CD4-positive, CD25-positive, alpha-beta regulatory T cell (primary cell): ENCODE results near the gene INO80. TPM values are rescaled to one million over a fixed set of nuclear protein-coding genes. Genes with fewer than 3 reads are reported as not detected.

Experiments
- ATAC-seq, 2 donors: fragments of 150-1000 bp; cut with Tn5 transposase; one replicate each; pipeline ENCODE4 v1.10.0; 2021; ENCODE audit warnings: low read depth in 2 of 2, moderate number of reproducible peaks in 2 of 2, moderate library complexity in 1 of 2
- DNase-seq, 3 donors: peaks; one replicate each; pipeline versions ENCODE4 v3.0.0 to v3.0.0-alpha.2; 2012 to 2022; ENCODE audit warnings: mixed read lengths in 1 of 3
- H3K27ac ChIP-seq: one replicate; pipeline ENCODE4 v1.7.0; 2013; ENCODE audit warnings: mild to moderate bottlenecking, low read length; ENCODE audit not compliant: insufficient read depth, poor library complexity, severe bottlenecking
- H3K27me3 ChIP-seq: one replicate; pipeline ENCODE4 v1.7.0; 2013; ENCODE audit warnings: low read length; ENCODE audit not compliant: control insufficient read depth, insufficient read depth
- H3K36me3 ChIP-seq: one replicate; pipeline ENCODE4 v1.7.0; 2013; ENCODE audit warnings: mild to moderate bottlenecking, low read length, moderate library complexity; ENCODE audit not compliant: control insufficient read depth, insufficient read depth
- H3K4me1 ChIP-seq: 2 replicates; pipeline ENCODE4 v1.7.0; 2013; ENCODE audit warnings: mild to moderate bottlenecking, low read length; ENCODE audit not compliant: insufficient read depth, control insufficient read depth, poor library complexity, severe bottlenecking
- H3K4me3 ChIP-seq: one replicate; pipeline ENCODE4 v1.7.0; 2013; ENCODE audit warnings: low read depth, mild to moderate bottlenecking, low read length, moderate library complexity
- H3K9me3 ChIP-seq, 2 experiments: 1 replicate in 1 of 2; 2 replicates in 1 of 2; pipeline ENCODE4 v1.7.0; 2013; ENCODE audit warnings: low read length in 2 of 2, mild to moderate bottlenecking in 1 of 2, moderate library complexity in 1 of 2; ENCODE audit not compliant: control insufficient read depth in 2 of 2
- H3K27ac Mint-ChIP-seq, 3 donors: one replicate each; pipeline ENCODE4 v1.8.0; 2020 to 2022; ENCODE audit warnings: mild to moderate bottlenecking in 3 of 3, mixed read lengths in 3 of 3, moderate library complexity in 2 of 3
- H3K27me3 Mint-ChIP-seq: one replicate; pipeline ENCODE4 v1.8.0; 2022; ENCODE audit warnings: mild to moderate bottlenecking, mixed read lengths
- H3K36me3 Mint-ChIP-seq: one replicate; pipeline ENCODE4 v1.8.0; 2020; ENCODE audit warnings: mixed read lengths
- H3K4me1 Mint-ChIP-seq, 4 donors: one replicate each; pipeline ENCODE4 v1.8.0; 2020 to 2022; ENCODE audit warnings: mixed read lengths in 4 of 4, mild to moderate bottlenecking in 1 of 4
- H3K4me3 Mint-ChIP-seq, 4 donors: one replicate each; pipeline ENCODE4 v1.8.0; 2020 to 2022; ENCODE audit warnings: mild to moderate bottlenecking in 4 of 4, mixed read lengths in 4 of 4, moderate library complexity in 3 of 4
- H3K9me3 Mint-ChIP-seq, 7 donors: one replicate each; pipeline ENCODE4 v1.8.0; 2020 to 2022; ENCODE audit warnings: mixed read lengths in 7 of 7, mild to moderate bottlenecking in 3 of 7, moderate library complexity in 2 of 7
- polyA plus RNA-seq, 4 donors: library from polyadenylated mRNA; unstranded; fragments of 300-500 nt; fragmentation: Illumina TruSeq; gene quantifications; one replicate each; pipeline ENCODE4 v1.2.3, GENCODE V29; 2021
- total RNA-seq: library from RNA; stranded (reverse); gene quantifications from one replicate; pipeline ENCODE4 v1.2.3, GENCODE V29; 2022

INO80 gene
- total and polyA plus RNA-seq, 5 donors from 2014 or later: 3.0 to 36.1 (median 3.8) TPM

- ATAC-seq (no peak), DNase-seq (no peak)
- peaks cover 0 to 22% (median 15%) of the 10 kb centered on the region in 4 donors for H3K4me1 Mint-ChIP-seq
- peaks cover 31% of the 10 kb centered on the region for H3K27me3 Mint-ChIP-seq
- Histone ChIP-seq H3K27ac (peak overlapping the region; percentile 57), H3K4me3 (peak overlapping the region; percentile 57), H3K9me3 (no peaks in the 10 kb centered on the region), H3K27me3 (no peaks in the 10 kb centered on the region), H3K4me1 (peaks cover 15% of the 10 kb centered on the region), H3K36me3 (no peaks in the 10 kb centered on the region)
- H3K9me3 Mint-ChIP-seq: no peaks in the 10 kb centered on the region
- peak overlapping the region in 1 of 3 donors; percentile 55 for H3K27ac Mint-ChIP-seq
- no peaks in the 10 kb centered on the region for H3K36me3 Mint-ChIP-seq
- peak overlapping the region; percentile 75 to 91 (median 84) for H3K4me3 Mint-ChIP-seq
Measured at GRCh38 chr15:40952301-40952900, 163.7 kb downstream of the INO80 start.

- Mint-ChIP-seq H3K4me3 (peak overlapping the region in 3 of 4 donors; percentile 69 to 82 (median 80)), H3K4me1 (peaks cover 0 to 22% (median 15%) of the 10 kb centered on the region in 4 donors), H3K27ac (no peak overlapping the region), H3K36me3 (no peaks in the 10 kb centered on the region), H3K27me3 (peaks cover 33% of the 10 kb centered on the region), H3K9me3 (no peaks in the 10 kb centered on the region)
- Histone ChIP-seq H3K4me3 (no peak overlapping the region), H3K4me1 (peaks cover 15% of the 10 kb centered on the region), H3K27ac (no peak overlapping the region), H3K27me3 (no peaks in the 10 kb centered on the region), H3K9me3 (no peaks in the 10 kb centered on the region), H3K36me3 (no peaks in the 10 kb centered on the region)
- no peak for ATAC-seq
- DNase-seq: no peak
Measured at GRCh38 chr15:40951764-40952163, 164.3 kb downstream of the INO80 start.

- H3K27me3 Mint-ChIP-seq: peaks cover 30% of the 10 kb centered on the region
Measured at GRCh38 chr15:40949756-40950207, 166.3 kb downstream of the INO80 start.

GRCh38 chr15:40948706-40949473, 167.2 kb downstream of the INO80 start:
- ATAC-seq (no peak), DNase-seq (no peak)
- peaks cover 0 to 24% (median 14%) of the 10 kb centered on the region in 4 donors for H3K4me1 Mint-ChIP-seq
- H3K4me3 Mint-ChIP-seq: peak overlapping the region in 1 of 4 donors; percentile 33
- H3K9me3 ChIP-seq: no peaks in the 10 kb centered on the region
- H3K27ac Mint-ChIP-seq: no peak overlapping the region
- H3K9me3 Mint-ChIP-seq: no peaks in the 10 kb centered on the region
- peaks cover 12% of the 10 kb centered on the region for H3K4me1 ChIP-seq
- H3K4me3 ChIP-seq: no peak overlapping the region
- peaks cover 24% of the 10 kb centered on the region for H3K27me3 Mint-ChIP-seq
- no peaks in the 10 kb centered on the region for H3K36me3 ChIP-seq
- H3K27ac ChIP-seq: no peak overlapping the region
- no peaks in the 10 kb centered on the region for H3K36me3 Mint-ChIP-seq
- H3K27me3 ChIP-seq: no peaks in the 10 kb centered on the region

More at GRCh38 chr15:40949756-40950207, 166.3 kb downstream of the INO80 start:
- no peak overlapping the region for H3K27ac Mint-ChIP-seq
- no peaks in the 10 kb centered on the region for H3K36me3 Mint-ChIP-seq
- Histone ChIP-seq H3K9me3 (no peaks in the 10 kb centered on the region), H3K27me3 (no peaks in the 10 kb centered on the region), H3K27ac (no peak overlapping the region), H3K4me1 (peaks cover 15% of the 10 kb centered on the region), H3K36me3 (no peaks in the 10 kb centered on the region), H3K4me3 (no peak overlapping the region)
- DNase-seq (no peak), ATAC-seq (no peak)
- no peaks in the 10 kb centered on the region for H3K9me3 Mint-ChIP-seq
- H3K4me1 Mint-ChIP-seq: peaks cover 0 to 26% (median 19%) of the 10 kb centered on the region in 4 donors
- peak overlapping the region in 1 of 4 donors; percentile 1 for H3K4me3 Mint-ChIP-seq

DNA sequence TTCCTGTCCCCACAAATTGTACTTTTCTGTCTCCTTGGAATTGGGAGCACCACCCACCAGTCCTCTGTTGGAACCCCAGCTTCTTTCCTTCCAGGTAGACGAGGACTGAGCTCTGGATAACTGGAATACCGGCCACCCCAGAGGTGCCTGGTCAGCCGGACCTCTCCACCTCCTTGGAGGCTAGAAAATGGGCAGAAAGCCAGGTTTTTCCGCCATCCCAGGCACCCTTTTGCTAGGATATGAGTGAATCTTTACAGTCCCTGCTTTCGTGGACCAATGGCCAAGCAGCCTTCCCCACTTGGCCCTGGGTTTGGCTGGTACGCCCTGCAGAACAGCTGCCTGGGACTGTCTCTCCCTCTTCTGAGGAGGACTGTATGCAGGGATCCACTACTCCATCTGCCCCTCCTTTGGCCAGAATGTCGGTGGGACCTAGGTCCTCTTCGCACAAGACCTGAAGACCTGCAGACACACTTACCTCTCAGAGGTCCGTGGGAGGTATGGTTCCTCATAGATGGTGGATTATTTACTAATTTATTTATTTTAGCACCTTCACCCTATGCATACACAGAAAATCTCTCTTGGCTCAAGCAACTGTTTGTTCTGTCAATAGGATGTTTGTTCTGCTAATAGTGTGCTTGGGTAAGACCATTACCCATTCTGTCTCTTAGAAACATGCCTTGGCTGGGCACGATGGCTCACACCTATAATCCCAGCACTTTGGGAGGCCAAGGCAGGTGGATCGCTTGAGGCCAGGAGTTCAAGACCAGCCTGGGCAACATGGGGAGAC, 171.4 kb downstream of the INO80 start:
- H3K36me3 ChIP-seq: no peaks in the 10 kb centered on the region
- peak overlapping the region in 2 of 3 donors; percentile 52 to 60 for H3K27ac Mint-ChIP-seq
- peaks cover 0 to 40% (median 15%) of the 10 kb centered on the region in 4 donors for H3K4me1 Mint-ChIP-seq
- ATAC-seq (no peak), DNase-seq (no peak)
- peaks cover 27% of the 10 kb centered on the region for H3K4me1 ChIP-seq
- H3K4me3 ChIP-seq: no peak overlapping the region
- no peak overlapping the region for H3K27ac ChIP-seq
- no peaks in the 10 kb centered on the region for H3K9me3 Mint-ChIP-seq
- peak overlapping the region in 2 of 4 donors; percentile 26 to 29 for H3K4me3 Mint-ChIP-seq
- no peaks in the 10 kb centered on the region for H3K36me3 Mint-ChIP-seq
- H3K27me3 Mint-ChIP-seq: peaks cover 15% of the 10 kb centered on the region
- no peaks in the 10 kb centered on the region for H3K27me3 ChIP-seq
- no peaks in the 10 kb centered on the region for H3K9me3 ChIP-seq

DNA sequence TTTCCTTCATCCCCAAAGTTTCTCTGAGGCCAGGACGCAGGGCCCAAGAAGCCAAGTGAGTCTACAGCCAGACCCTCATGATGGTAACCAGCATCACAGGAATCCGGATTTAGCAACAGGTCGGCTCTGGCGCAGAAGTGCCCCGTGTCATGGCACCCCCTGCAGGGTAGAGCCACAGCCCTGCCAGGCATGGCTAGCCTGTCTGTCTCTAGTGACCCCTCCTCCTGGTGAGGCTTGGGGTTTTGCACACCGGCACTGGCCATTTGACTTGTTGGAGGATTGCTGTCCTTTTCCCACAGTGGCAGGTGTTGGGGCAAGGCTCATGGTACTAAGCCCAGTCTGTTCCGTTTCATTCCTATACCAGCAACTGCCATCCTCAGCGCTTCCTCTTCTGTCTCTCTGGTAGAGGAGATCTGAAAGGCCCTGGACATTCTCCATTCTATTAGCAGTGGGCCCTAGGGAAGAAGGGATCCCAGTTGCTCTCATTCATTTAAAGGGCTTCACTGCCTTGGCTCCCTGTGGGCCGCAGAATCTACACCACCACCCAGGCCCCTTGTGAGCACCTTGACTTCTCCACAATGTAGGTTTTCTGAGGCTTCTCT, 172.2 kb downstream of the INO80 start:
- H3K27ac Mint-ChIP-seq: peak overlapping the region in 2 of 3 donors; percentile 42 to 68
- no peaks in the 10 kb centered on the region for H3K36me3 ChIP-seq
- peaks cover 0 to 43% (median 15%) of the 10 kb centered on the region in 4 donors for H3K4me1 Mint-ChIP-seq
- H3K27me3 Mint-ChIP-seq: peaks cover 11% of the 10 kb centered on the region
- no peaks in the 10 kb centered on the region for H3K9me3 ChIP-seq
- H3K4me3 ChIP-seq: no peak overlapping the region
- H3K4me1 ChIP-seq: peaks cover 27% of the 10 kb centered on the region
- H3K27ac ChIP-seq: no peak overlapping the region
- H3K9me3 Mint-ChIP-seq: no peaks in the 10 kb centered on the region
- no peaks in the 10 kb centered on the region for H3K36me3 Mint-ChIP-seq
- no peaks in the 10 kb centered on the region for H3K27me3 ChIP-seq
- ATAC-seq (no peak), DNase-seq (no peak)
- H3K4me3 Mint-ChIP-seq: peak overlapping the region in 3 of 4 donors; percentile 65 to 84 (median 79)

- Histone ChIP-seq H3K4me3 (peak overlapping the region; percentile 72), H3K27me3 (no peaks in the 10 kb centered on the region), H3K9me3 (no peaks in the 10 kb centered on the region), H3K36me3 (no peaks in the 10 kb centered on the region), H3K27ac (no peak overlapping the region), H3K4me1 (peaks cover 27% of the 10 kb centered on the region)
- H3K27me3 Mint-ChIP-seq: peaks cover 6% of the 10 kb centered on the region
- peak overlapping the region; percentile 79 to 89 (median 86) for H3K4me3 Mint-ChIP-seq
- no peak for DNase-seq
- H3K36me3 Mint-ChIP-seq: no peaks in the 10 kb centered on the region
- H3K4me1 Mint-ChIP-seq: peaks cover 0 to 43% (median 15%) of the 10 kb centered on the region in 4 donors
- no peak for ATAC-seq
- H3K9me3 Mint-ChIP-seq: no peaks in the 10 kb centered on the region
- peak overlapping the region; percentile 68 to 90 (median 74) for H3K27ac Mint-ChIP-seq
Measured at GRCh38 chr15:40942878-40943277, 173.2 kb downstream of the INO80 start.
